HG02852 (cell line): ENCODE results near the gene CNOT10.
"Not testable (repeated sequence)": the region's sequence is repeated elsewhere in the genome, so short reads cannot be mapped to it uniquely, and the experiment has no call there.

Experiments
- ATAC-seq: cut with Tn5 transposase; IDR thresholded peaks from one replicate; pipeline ENCODE4 v1.9.1; 2021; ENCODE audit warnings: mild to moderate bottlenecking, moderate library complexity; ENCODE audit not compliant: unreplicated experiment

The CNOT10 gene

GRCh38 chr3:32691847-32692246 is 6.9 kb downstream of the CNOT10 start:
- no peak for ATAC-seq

DNA sequence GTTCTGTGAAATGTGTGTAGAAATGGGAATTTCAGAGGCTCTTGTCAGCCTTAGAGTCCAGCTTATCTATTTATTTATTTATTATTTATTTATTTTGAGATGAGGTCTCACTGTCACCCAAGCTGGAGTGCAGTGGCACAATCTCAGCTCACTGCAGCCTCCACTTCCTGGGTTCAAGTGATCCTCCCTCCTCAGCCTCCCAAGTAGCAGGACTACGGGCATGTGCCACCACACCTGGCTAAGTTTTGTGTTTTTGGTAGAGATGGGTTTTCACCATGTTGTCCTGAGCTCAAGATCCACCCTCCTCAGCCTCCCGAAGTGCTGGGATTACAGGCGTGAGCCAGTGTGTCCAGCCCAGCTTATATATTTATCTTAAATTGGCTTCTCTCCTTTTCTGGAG is 11.5 kb downstream of the CNOT10 start:
- ATAC-seq = no peak

DNA sequence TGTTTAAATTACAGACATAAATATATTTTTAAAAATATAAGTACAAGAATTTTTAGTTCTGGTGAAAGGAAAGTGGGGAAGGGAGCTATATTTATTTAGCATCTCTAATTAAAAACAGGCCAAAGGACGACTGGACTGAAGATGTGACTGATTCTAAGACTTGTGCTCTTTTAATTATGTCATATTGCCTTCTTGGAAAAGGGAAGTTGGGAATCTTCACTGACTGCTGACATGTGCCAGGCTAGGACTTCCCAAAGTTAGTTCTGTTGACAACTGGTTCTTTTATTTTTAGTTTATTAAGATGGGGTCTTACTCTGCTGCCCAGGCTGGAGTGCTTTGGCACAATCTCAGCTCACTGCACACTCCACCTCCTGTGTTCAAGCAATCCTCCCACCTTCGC is 13.5 kb downstream of the CNOT10 start:
- ATAC-seq = no peak

- ATAC-seq = no peak
Observed at GRCh38 chr3:32699429-32699828, 14.4 kb downstream of the CNOT10 start.

- no peak for ATAC-seq
Observed at GRCh38 chr3:32700244-32700643, 15.3 kb downstream of the CNOT10 start.

DNA sequence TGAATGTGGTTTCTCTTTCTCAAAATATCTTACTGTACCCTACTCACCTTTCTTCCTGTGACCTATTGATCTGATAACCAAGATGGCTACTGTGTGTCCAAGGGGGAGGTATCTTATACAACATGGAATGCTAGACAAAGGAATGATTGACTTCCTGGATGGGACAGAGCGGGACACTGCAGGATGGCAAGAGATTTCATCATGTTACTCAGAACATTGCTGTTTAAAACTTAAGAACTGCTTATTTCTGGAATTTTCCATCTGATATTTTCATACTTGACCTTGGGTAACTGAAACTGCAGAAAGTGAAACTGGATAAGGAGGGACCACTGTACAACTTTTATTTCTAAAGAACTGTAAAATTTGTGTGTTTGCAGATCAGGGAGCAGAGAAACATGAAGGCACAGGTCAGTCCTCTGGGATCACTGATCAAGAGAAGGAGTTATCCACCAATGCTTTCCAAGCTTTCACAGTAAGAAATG is 18.5 kb downstream of the CNOT10 start:
- no peak for ATAC-seq

DNA sequence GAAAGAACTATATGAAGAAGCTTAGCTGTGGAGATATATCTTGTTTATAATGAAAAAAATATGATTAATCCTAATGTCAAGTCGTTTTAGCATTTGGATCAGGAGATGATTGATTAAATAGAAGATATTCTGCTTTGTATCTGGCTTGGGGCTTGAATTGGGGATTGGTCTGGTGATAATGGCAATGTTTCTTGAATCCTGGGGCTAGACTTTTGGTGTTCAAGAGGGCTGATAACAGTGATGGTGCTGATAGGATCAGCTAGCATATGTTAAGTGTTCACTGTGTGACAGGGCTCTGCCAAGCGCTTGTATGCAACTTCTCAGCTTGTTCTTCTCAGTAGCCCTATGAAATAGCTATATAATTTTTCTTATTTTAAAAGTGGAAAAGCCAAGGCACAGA is 20.2 kb downstream of the CNOT10 start:
- ATAC-seq = no peak

- ATAC-seq = no peak
Observed at GRCh38 chr3:32706348-32707025, 21.5 kb downstream of the CNOT10 start.

DNA sequence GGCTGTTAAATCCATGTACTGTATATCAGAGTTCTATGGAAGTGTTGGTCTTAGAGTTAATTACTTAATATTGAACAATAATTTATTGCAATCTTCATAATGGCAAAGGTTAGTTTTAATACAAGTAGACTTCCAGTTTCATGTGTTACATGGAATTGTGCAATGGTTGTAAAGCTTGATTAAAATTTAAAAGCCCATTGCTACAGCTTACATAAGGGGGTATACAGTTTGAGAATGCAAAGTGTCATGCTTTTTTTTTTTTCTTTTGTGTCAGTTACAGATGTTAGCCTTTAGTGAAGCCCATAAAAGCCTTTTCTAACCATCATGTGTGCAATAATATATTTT is 22.0 kb downstream of the CNOT10 start:
- no peak for ATAC-seq

DNA sequence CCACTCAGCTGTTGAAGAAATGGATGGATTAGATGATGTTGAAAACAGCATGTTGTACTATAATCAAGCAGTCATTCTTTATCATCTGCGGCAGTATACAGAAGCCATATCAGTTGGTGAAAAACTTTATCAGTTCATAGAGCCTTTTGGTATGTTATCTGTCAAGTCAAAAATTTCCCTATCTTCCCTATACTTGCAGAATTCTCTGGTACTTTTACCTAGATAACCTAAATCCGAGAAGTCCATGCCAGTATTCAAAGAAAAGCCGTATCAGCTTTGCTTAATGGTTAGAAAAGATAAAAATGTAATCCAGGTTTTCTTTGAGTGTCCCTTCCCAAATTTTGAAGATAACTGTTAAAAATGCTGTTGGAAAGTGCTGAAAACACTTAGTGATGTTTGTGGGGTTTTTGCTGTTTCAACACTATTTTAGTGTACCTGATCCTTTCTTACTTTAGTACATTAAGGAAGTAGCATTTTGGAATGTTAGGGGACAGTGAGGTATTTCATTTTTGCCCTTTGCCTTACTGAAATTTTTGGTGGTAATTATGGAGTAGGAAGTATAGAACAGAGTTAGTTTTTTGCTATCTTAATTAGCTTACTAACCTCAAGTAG is 23.8 kb downstream of the CNOT10 start:
- ATAC-seq = no peak

DNA sequence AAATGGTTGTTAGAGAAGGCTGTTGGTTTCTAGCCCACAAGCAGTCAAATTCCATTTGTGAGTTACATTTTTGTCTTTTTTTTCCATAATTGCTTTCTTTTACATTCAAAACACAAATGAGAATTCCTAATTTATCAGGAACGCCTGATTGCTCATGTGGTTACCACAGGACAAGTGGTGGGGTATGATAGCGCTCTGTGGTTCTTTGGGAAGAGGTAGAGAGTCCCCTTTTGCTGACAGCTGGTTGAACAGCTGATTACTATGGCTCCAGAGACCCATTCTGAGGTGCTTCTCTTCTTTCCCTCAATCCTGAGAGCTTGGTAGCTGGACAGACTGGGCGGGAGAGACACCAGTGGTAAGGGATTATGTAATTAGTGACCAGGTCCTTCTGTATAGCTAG is 24.4 kb downstream of the CNOT10 start:
- no peak for ATAC-seq

- no peak for ATAC-seq
Observed at GRCh38 chr3:32712506-32713055, 27.6 kb downstream of the CNOT10 start.

DNA sequence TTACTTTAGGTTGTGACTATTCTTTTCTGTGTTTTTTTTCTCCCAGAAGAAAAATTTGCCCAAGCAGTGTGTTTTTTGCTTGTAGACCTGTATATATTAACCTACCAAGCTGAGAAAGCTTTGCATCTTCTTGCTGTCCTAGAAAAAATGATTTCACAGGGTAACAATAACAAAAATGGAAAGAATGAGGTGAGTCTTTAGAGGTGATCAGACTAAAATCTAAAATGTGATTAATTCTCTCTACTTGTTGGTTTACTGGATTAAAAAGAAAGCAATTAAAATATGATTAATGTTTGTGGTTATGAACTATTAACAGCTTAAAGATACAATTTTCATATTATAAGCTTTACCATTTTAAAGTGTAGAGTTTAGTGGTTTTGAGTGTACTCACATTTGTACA is 28.2 kb downstream of the CNOT10 start:
- ATAC-seq = no peak

DNA sequence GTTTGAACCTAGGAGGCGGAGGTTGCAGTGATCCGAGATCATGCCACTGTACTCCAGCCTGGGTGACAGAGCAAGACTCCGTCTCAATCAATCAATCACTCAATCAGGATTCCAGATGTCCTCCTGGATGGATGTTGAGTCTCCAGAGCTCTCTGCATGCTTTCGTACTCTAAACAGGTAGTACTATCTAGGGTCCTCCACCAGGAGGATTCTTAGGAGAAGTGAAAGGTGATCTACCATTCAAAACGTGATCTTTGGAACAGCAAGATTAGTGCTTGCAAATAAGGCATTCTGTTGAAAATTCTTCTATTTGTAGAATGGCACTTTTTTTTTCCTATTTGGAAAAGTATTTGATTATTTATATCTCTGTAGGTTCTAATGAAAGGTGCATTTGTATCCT is 34.3 kb downstream of the CNOT10 start:
- no peak for ATAC-seq

DNA sequence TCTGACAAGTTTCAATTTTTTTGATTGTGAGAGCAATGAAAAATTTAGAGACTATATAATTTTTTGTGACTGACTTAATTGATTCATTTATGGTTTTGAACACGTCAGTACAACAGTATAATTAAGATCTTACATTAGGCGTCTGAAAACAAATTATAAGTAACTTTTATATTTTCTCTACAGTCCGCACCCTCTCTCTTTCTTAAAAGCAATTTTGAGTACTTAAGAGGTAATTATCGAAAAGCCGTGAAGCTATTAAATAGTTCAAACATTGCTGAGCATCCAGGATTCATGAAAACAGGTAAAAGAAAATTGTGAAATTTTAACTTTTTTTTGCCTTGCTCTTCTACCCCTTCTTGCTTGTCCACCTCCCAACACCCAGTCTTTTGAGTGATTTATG is 34.9 kb downstream of the CNOT10 start:
- ATAC-seq = no peak

DNA sequence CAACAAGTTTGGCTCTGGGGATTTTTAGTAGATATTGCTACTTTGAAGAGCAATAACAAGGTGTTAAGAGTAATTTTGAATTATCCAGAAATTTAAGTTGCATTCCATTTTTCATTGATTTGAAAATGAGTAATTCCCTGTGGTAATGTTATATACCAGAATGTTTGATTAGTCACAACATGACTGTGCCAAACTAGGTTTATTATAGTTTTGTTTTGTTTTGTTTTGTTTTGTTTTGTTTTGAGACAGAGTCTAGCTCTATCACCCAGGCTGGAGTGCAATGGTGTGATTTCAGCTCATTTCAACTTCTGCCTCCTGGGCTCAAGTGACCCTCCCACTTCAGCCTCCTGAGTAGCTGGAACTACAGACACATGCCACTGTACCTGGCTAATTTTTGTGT is 40.7 kb downstream of the CNOT10 start:
- no peak for ATAC-seq

DNA sequence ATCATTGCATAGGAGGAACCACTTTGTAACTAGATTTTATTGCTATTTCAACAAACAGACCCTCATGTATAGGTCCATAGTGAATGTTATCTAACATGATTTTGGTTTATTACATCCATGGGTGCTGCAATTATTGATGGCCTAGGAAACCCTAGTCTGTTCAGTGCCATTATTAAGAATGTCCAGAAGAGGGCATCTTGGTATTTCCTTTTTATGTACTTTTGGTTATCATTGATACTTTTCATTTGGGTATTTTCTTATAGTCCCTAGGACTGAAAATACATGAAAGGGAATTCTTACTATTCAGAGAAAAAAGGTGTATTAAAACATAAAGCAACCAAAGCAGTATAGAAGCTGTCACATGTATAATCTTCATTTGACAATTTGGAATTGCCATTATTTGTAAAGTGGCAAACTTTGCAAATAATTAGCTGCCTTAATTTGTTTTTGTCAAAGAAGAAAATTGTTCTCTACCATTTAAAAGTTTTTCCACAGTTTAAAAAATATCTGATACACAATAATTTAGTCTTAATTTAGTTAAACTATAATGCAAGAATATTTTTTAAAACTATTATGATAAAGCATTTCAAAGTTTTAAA is 48.7 kb downstream of the CNOT10 start:
- ATAC-seq = no peak

DNA sequence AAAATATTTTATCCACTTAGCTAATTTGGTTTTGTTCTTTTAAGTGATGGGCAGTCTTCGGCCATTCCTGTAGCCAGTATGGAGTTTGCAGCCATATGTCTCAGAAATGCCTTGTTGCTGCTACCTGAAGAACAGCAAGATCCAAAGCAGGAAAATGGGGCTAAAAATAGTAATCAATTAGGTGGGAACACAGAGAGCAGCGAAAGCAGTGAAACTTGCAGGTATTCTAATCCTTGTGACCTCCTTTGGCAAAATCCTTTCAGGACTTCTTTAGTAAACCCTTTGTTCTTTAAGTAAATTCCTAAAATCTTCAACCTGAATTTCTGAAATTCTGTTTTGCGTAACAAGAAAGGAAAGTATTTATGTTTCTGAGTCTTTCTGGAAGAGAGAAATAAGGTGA is 49.8 kb downstream of the CNOT10 start:
- ATAC-seq = no peak

DNA sequence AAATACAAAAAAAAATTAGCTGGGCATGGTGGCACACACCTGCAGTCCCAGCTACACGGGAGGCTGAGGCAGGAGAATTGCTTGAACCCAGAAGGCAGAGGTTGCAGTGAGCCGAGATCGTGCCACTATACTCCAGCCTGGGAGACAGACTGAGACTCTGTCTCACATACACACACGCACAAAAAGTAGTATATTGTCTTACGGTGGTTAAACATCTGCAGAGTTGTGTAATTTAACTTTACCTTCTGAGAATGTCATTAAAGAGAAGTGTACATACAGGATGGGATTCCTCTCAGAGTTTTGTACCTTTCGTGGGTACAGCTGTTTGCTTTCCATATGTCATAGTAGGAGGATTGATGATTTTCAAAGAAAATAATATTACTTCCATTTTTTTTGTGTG is 58.5 kb downstream of the CNOT10 start:
- ATAC-seq = not testable (repeated sequence)

DNA sequence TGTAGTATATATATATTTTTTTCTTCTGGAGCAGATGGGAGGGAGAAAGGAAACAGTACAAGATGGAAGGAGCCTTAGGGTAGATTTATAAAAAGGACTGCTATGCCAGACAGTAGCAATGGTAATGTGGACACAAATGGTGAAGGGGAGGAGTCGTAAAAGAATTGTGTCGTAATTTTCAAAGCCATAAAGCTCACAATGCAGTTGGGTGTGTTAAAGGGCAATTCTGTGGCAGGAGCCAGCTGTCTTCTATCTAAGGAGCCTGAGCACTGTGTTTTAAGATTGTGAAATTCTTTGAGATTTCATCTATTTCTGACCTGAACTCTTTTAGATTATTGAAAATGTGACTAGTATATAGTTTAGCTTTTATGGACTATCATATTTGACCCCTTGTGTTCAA is 58.9 kb downstream of the CNOT10 start:
- no peak for ATAC-seq

GRCh38 chr3:32751377-32751776 is 66.4 kb downstream of the CNOT10 start:
- ATAC-seq = no peak

- no peak for ATAC-seq
Observed at GRCh38 chr3:32755761-32756160, 70.8 kb downstream of the CNOT10 start.
